Mesenchymal stem cell (in vitro differentiated cells and primary cell): Measurements from ENCODE around the gene SLC23A3.

Experiments
- DNase-seq: peaks from one replicate; pipeline ENCODE4 v3.0.0-alpha.2; 2013
- H2AFZ ChIP-seq: one replicate; pipeline ENCODE4 v1.6.1; 2013; ENCODE audit warnings: low read depth, mild to moderate bottlenecking, control low read depth, inconsistent platforms, low read length, moderate library complexity
- H2AK5ac ChIP-seq: 2 replicates; pipeline ENCODE4 v1.6.1; 2013; ENCODE audit warnings: low read length, moderate library complexity, mild to moderate bottlenecking, inconsistent platforms; ENCODE audit not compliant: severe bottlenecking
- H2BK120ac ChIP-seq: one replicate; pipeline ENCODE4 v1.6.1; 2013; ENCODE audit warnings: low read depth, mild to moderate bottlenecking, inconsistent platforms, low read length, moderate library complexity
- H2BK12ac ChIP-seq, 2 experiments: one replicate each; pipeline ENCODE4 v1.6.1; 2013; ENCODE audit warnings: inconsistent platforms in 2 of 2, low read length in 2 of 2, mild to moderate bottlenecking in 2 of 2, moderate library complexity in 2 of 2, control low read depth in 1 of 2
- H2BK15ac ChIP-seq: one replicate; pipeline ENCODE4 v1.6.1; 2013; ENCODE audit warnings: mild to moderate bottlenecking, low read depth, inconsistent platforms; ENCODE audit not compliant: poor library complexity, severe bottlenecking
- H2BK5ac ChIP-seq: 2 replicates; pipeline ENCODE4 v1.6.1; 2013; ENCODE audit warnings: low read depth, mild to moderate bottlenecking, low read length, control low read depth, inconsistent platforms; ENCODE audit not compliant: poor library complexity, severe bottlenecking
- H3K14ac ChIP-seq, 2 experiments: one replicate each; pipeline ENCODE4 v1.6.1; 2013; ENCODE audit warnings: inconsistent platforms in 2 of 2, low read length in 2 of 2, control low read depth in 1 of 2, mild to moderate bottlenecking in 1 of 2, moderate library complexity in 1 of 2
- H3K18ac ChIP-seq, 2 experiments: one replicate each; pipeline ENCODE4 v1.6.1; 2013; ENCODE audit warnings: inconsistent platforms in 2 of 2, low read length in 2 of 2, control low read depth in 1 of 2, low read depth in 1 of 2, mild to moderate bottlenecking in 1 of 2
- H3K23ac ChIP-seq, 2 experiments: one replicate each; pipeline ENCODE4 v1.6.1; 2013; ENCODE audit warnings: inconsistent platforms in 2 of 2, low read length in 2 of 2, mild to moderate bottlenecking in 2 of 2, moderate library complexity in 2 of 2, control low read depth in 1 of 2
- H3K27ac ChIP-seq: 2 replicates; pipeline ENCODE4 v1.5.1; 2013; ENCODE audit warnings: mild to moderate bottlenecking, moderate library complexity, low read length, control low read depth, inconsistent platforms; ENCODE audit not compliant: poor library complexity, severe bottlenecking
- H3K27me3 ChIP-seq, 2 experiments: 2 replicates each; pipeline versions ENCODE4 v1.6.1 to v1.7.0; 2013; ENCODE audit warnings: low read length in 2 of 2, mild to moderate bottlenecking in 2 of 2, moderate library complexity in 2 of 2, control low read depth in 1 of 2, inconsistent platforms in 1 of 2; ENCODE audit not compliant: control insufficient read depth in 1 of 2, insufficient read depth in 1 of 2
- H3K36me3 ChIP-seq, 2 experiments: 2 replicates each; pipeline versions ENCODE4 v1.6.1 to v1.7.0; 2013; ENCODE audit warnings: low read length in 2 of 2, control low read depth in 1 of 2, inconsistent platforms in 1 of 2, low read depth in 1 of 2, mild to moderate bottlenecking in 1 of 2; ENCODE audit not compliant: insufficient read depth in 2 of 2, control insufficient read depth in 1 of 2
- H3K4ac ChIP-seq, 2 experiments: one replicate each; pipeline ENCODE4 v1.6.1; 2013; ENCODE audit warnings: inconsistent platforms in 2 of 2, low read length in 2 of 2, mild to moderate bottlenecking in 2 of 2, moderate library complexity in 2 of 2, control low read depth in 1 of 2, low read depth in 1 of 2
- H3K4me1 ChIP-seq: 2 replicates; pipeline ENCODE4 v1.6.1; 2013; ENCODE audit warnings: low read depth, low read length, control low read depth; ENCODE audit not compliant: control insufficient read depth, insufficient read depth
- H3K4me2 ChIP-seq: 2 replicates; pipeline ENCODE4 v1.6.1; 2013; ENCODE audit warnings: low read length, mild to moderate bottlenecking, inconsistent platforms; ENCODE audit not compliant: poor library complexity, severe bottlenecking
- H3K4me3 ChIP-seq, 2 experiments: 2 replicates each; pipeline versions ENCODE4 v1.5.1 to v1.7.0; 2013; ENCODE audit warnings: low read length in 2 of 2, mild to moderate bottlenecking in 2 of 2, control low read depth in 1 of 2, low read depth in 1 of 2; ENCODE audit not compliant: insufficient read depth in 1 of 2
- H3K79me1 ChIP-seq: replicated peaks from 2 replicates; pipeline ENCODE4 v1.6.1; 2013; ENCODE audit warnings: mild to moderate bottlenecking, control low read depth, low read length, inconsistent platforms; ENCODE audit not compliant: poor library complexity, severe bottlenecking
- H3K9ac ChIP-seq: 2 replicates; pipeline ENCODE4 v1.7.0; 2013; ENCODE audit warnings: mild to moderate bottlenecking, low read length, moderate library complexity
- H3K9me3 ChIP-seq: 2 replicates; pipeline ENCODE4 v1.7.0; 2013; ENCODE audit warnings: mild to moderate bottlenecking, low read length; ENCODE audit not compliant: control insufficient read depth
- H4K8ac ChIP-seq: one replicate; pipeline ENCODE4 v1.6.1; 2013; ENCODE audit warnings: inconsistent platforms, mild to moderate bottlenecking, low read length, moderate library complexity
- H4K91ac ChIP-seq: one replicate; pipeline ENCODE4 v1.6.1; 2013; ENCODE audit warnings: mild to moderate bottlenecking, low read length, inconsistent platforms
- WGBS: methylation state at CpG from one replicate; pipeline ENCODE4 v1.1.7; 2013; ENCODE audit warnings: mixed read lengths; 5-methylcytosine and 5-hydroxymethylcytosine counted together

The SLC23A3 gene

GRCh38 chr2:219216535-219216915 is 46.7 kb upstream of the SLC23A3 start:
- Histone ChIP-seq H3K14ac (peak overlapping the region in 1 of 2 experiments; percentile 48), H3K4me1 (peaks cover 15% of the 10 kb centered on the region), H3K4ac (no peak overlapping the region), H4K91ac (no peak overlapping the region), H2AFZ (no peak overlapping the region), H2BK12ac (peak overlapping the region in 1 of 2 experiments; percentile 47), H3K27me3 (no peaks in the 10 kb centered on the region), H3K18ac (no peak overlapping the region), H2BK5ac (no peak overlapping the region), H3K4me3 (no peak overlapping the region), H4K8ac (no peak overlapping the region), H3K79me1 (peaks cover 17% of the 10 kb centered on the region), H3K27ac (no peak overlapping the region), H3K36me3 (peaks cover 63 to 72% of the 10 kb centered on the region in 2 experiments), H2BK15ac (no peak overlapping the region), H2BK120ac (no peak overlapping the region), H3K4me2 (no peak overlapping the region), H3K9me3 (no peaks in the 10 kb centered on the region), H3K9ac (peak overlapping the region; percentile 53), H3K23ac (no peak overlapping the region), H2AK5ac (no peak overlapping the region)
- DNase-seq = no peak
- 97% methylated on average over 6 of the region's 6 CpGs for WGBS

GRCh38 chr2:219215871-219216534 is 46.2 kb upstream of the SLC23A3 start:
- peak overlapping the region in 1 of 2 experiments; percentile 52 for H3K4ac ChIP-seq
- H2BK120ac ChIP-seq = no peak overlapping the region
- H3K4me3 ChIP-seq = no peak overlapping the region
- no peak overlapping the region for H4K91ac ChIP-seq
- H2BK12ac ChIP-seq = peak overlapping the region in 1 of 2 experiments; percentile 7
- H3K27me3 ChIP-seq = no peaks in the 10 kb centered on the region
- H4K8ac ChIP-seq = no peak overlapping the region
- WGBS = 95% methylated on average over 27 of the region's 27 CpGs
- no peak overlapping the region for H2AK5ac ChIP-seq
- no peak overlapping the region for H3K23ac ChIP-seq
- no peak overlapping the region for H3K27ac ChIP-seq
- no peak overlapping the region for H2BK5ac ChIP-seq
- no peak overlapping the region for H2AFZ ChIP-seq
- peak overlapping the region; percentile 53 for H3K9ac ChIP-seq
- no peaks in the 10 kb centered on the region for H3K9me3 ChIP-seq
- H2BK15ac ChIP-seq = no peak overlapping the region
- H3K4me2 ChIP-seq = no peak overlapping the region
- no peak overlapping the region for H3K18ac ChIP-seq
- peaks cover 58 to 72% of the 10 kb centered on the region in 2 experiments for H3K36me3 ChIP-seq
- H3K14ac ChIP-seq = peak overlapping the region in 1 of 2 experiments; percentile 48
- peaks cover 17% of the 10 kb centered on the region for H3K79me1 ChIP-seq
- no peak for DNase-seq
- H3K4me1 ChIP-seq = peaks cover 15% of the 10 kb centered on the region

- peaks cover 58 to 72% of the 10 kb centered on the region in 2 experiments for H3K36me3 ChIP-seq
- H3K4ac ChIP-seq = no peak overlapping the region
- peaks cover 17% of the 10 kb centered on the region for H3K79me1 ChIP-seq
- H4K91ac ChIP-seq = no peak overlapping the region
- no peak overlapping the region for H3K14ac ChIP-seq
- H3K27ac ChIP-seq = no peak overlapping the region
- H3K27me3 ChIP-seq = no peaks in the 10 kb centered on the region
- H4K8ac ChIP-seq = no peak overlapping the region
- no peak overlapping the region for H2AK5ac ChIP-seq
- H3K9ac ChIP-seq = no peak overlapping the region
- no peak overlapping the region for H2BK12ac ChIP-seq
- WGBS = 96% methylated on average over 6 of the region's 6 CpGs
- H3K4me3 ChIP-seq = no peak overlapping the region
- H2BK15ac ChIP-seq = no peak overlapping the region
- H3K18ac ChIP-seq = no peak overlapping the region
- H3K23ac ChIP-seq = no peak overlapping the region
- H3K4me1 ChIP-seq = peaks cover 15% of the 10 kb centered on the region
- H2BK120ac ChIP-seq = no peak overlapping the region
- DNase-seq = no peak
- no peak overlapping the region for H3K4me2 ChIP-seq
- no peak overlapping the region for H2BK5ac ChIP-seq
- H3K9me3 ChIP-seq = no peaks in the 10 kb centered on the region
- no peak overlapping the region for H2AFZ ChIP-seq
Observed at GRCh38 chr2:219214786-219215185, 45.0 kb upstream of the SLC23A3 start.

GRCh38 chr2:219214141-219214540 is 44.3 kb upstream of the SLC23A3 start:
- H2BK120ac ChIP-seq = no peak overlapping the region
- 94% methylated on average over 15 of the region's 15 CpGs for WGBS

More at GRCh38 chr2:219214141-219214540, 44.3 kb upstream of the SLC23A3 start:
- H2AFZ ChIP-seq = no peak overlapping the region
- no peak overlapping the region for H3K4ac ChIP-seq
- peaks cover 17% of the 10 kb centered on the region for H3K79me1 ChIP-seq
- no peak overlapping the region for H3K23ac ChIP-seq
- H4K91ac ChIP-seq = no peak overlapping the region
- H3K27ac ChIP-seq = no peak overlapping the region
- no peaks in the 10 kb centered on the region for H3K9me3 ChIP-seq
- H4K8ac ChIP-seq = no peak overlapping the region
- H3K4me3 ChIP-seq = no peak overlapping the region
- no peak overlapping the region for H2BK15ac ChIP-seq
- DNase-seq = no peak
- peaks cover 58 to 75% of the 10 kb centered on the region in 2 experiments for H3K36me3 ChIP-seq
- peaks cover 12% of the 10 kb centered on the region for H3K4me1 ChIP-seq
- H3K18ac ChIP-seq = no peak overlapping the region
- H3K27me3 ChIP-seq = no peaks in the 10 kb centered on the region
- H2AK5ac ChIP-seq = no peak overlapping the region
- H2BK12ac ChIP-seq = no peak overlapping the region
- H3K9ac ChIP-seq = no peak overlapping the region
- H2BK5ac ChIP-seq = no peak overlapping the region
- H3K4me2 ChIP-seq = no peak overlapping the region
- no peak overlapping the region for H3K14ac ChIP-seq
